Gastroesophageal sphincter (tissue), 3 donors: Measurements from ENCODE around the gene ANO9.

ENCODE experiments used
- CTCF ChIP-seq, 4 experiments: fragments of 200-600 bp in 2 of 4; fragments of 450-650 bp in 2 of 4; sonication (generic) in 1 of 4; IDR thresholded peaks; one replicate each; pipeline ENCODE4 v1.5.1; 2017 to 2019; ENCODE audit warnings: antibody characterized with exemption in 4 of 4, mild to moderate bottlenecking in 2 of 4, moderate library complexity in 2 of 4
- EP300 ChIP-seq: sonication (generic); formaldehyde crosslinking; IDR thresholded peaks from one replicate; pipeline ENCODE4 v1.6.1; 2017; ENCODE audit warnings: antibody characterized with exemption, mild to moderate bottlenecking

GRCh38 chr11:371716-372590 lies 69.9 kb downstream of the ANO9 start:
- TF ChIP-seq CTCF (IDR thresholded peaks at IDR 0.05), result no peak
- TF ChIP-seq EP300, result no peak
